Activated T-helper 1 cell treated with anti-CD3 and anti-CD28 coated beads, Interleukin-12 subunit alpha, Interleukin-12 subunit beta, Interleukin-2, Interleukin-4 antibody, amounts not matched to agents 30 ng/mL and 10 ng/mL and 1 ng/mL, durations not matched to agents 14 hours and 24 hours and 36 hours (primary cell): ENCODE results near the gene CDH13. TPM values are rescaled to one million over a fixed set of nuclear protein-coding genes. Genes with fewer than 3 reads are reported as not detected.

Experiments used
- DNase-seq: peaks from one replicate; pipeline ENCODE4 v3.0.0; 2021; ENCODE audit warnings: low spot score
- H3K27ac Mint-ChIP-seq: one replicate; pipeline ENCODE4 v1.8.0; 2021; ENCODE audit warnings: mild to moderate bottlenecking, mixed read lengths
- H3K27me3 Mint-ChIP-seq: one replicate; pipeline ENCODE4 v1.8.0; 2022; ENCODE audit warnings: mild to moderate bottlenecking, moderate library complexity, mixed read lengths; ENCODE audit not compliant: insufficient read depth
- H3K36me3 Mint-ChIP-seq: one replicate; pipeline ENCODE4 v1.8.0; 2021; ENCODE audit warnings: low read depth, mixed read lengths
- H3K4me1 Mint-ChIP-seq: one replicate; pipeline ENCODE4 v1.8.0; 2021; ENCODE audit warnings: low read depth, mixed read lengths
- H3K4me3 Mint-ChIP-seq: one replicate; pipeline ENCODE4 v1.8.0; 2021; ENCODE audit warnings: mild to moderate bottlenecking, moderate library complexity, mixed read lengths
- H3K9me3 Mint-ChIP-seq: one replicate; pipeline ENCODE4 v1.8.0; 2021; ENCODE audit warnings: mixed read lengths
- intact Hi-C: fragments of 100-400 bp; cut with micrococcal nuclease; formaldehyde crosslinking; loops from one replicate; pipeline ENCODE4 v1.15.1; 2024
- total RNA-seq: library from RNA; stranded (reverse); gene quantifications from 2 replicates; pipeline ENCODE4 v1.2.3, GENCODE V29; 2022

Gene CDH13
- total RNA-seq, 1 donor from 2014 or later: not detected

DNA sequence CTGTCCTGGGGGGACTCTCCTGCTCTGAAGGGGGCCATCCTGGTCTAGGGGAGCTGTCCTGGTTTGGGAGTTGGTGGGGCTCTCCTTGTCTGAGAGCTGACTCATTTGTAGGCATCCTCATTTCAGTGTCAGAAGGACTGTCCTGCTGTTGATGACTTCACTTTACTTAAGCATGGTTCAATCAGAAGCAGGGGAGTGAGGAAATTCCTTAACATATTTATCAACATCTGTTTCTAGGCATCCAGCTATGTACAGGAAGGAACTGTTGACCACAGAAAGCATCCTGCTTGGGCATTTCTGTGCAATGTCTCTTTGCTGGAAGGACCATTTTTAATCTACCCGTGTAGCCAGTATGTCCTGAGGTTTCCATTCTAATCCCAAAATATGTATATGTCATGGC is 678.3 kb downstream of the CDH13 start:
- Mint-ChIP-seq H3K36me3 (no peaks in the 10 kb centered on the region), H3K27me3 (no peaks in the 10 kb centered on the region), H3K9me3 (no peaks in the 10 kb centered on the region), H3K4me1 (no peaks in the 10 kb centered on the region), H3K27ac (no peak overlapping the region), H3K4me3 (no peak overlapping the region)
- intact Hi-C loops: no loop called here
- no peak for DNase-seq

DNA sequence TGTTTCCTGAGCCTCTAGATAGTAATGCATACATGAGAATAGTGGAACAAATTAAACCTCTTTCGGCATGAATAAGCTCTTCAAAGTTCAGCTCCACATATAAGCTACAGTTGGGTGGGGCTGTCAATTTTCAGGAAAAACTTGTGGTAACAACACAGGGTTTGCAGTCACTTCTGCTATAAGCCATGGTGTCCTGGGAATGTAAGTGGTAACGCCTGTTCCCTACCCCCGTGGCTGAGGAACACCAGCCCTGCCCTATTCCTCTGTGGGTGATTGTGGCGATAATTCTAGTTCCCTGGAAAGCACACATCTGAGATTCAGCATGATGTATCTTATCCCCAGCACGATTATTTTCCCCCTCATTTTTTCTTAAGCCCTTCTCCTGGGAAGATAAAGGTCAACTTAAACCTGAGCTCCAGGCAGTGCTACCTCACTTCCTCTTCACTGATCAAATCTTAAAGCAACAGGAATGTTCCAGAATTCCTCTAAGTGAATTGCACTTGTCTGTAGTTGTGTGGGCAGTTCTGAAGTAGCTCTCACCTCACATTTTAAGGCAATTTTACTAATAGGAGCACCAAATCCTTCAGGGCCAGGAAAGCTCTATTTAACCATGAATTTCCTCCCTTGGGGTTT is 680.3 kb downstream of the CDH13 start:
- no peaks in the 10 kb centered on the region for H3K27me3 Mint-ChIP-seq
- no peaks in the 10 kb centered on the region for H3K9me3 Mint-ChIP-seq
- no peaks in the 10 kb centered on the region for H3K4me1 Mint-ChIP-seq
- H3K27ac Mint-ChIP-seq: no peak overlapping the region
- H3K4me3 Mint-ChIP-seq: no peak overlapping the region
- H3K36me3 Mint-ChIP-seq: no peaks in the 10 kb centered on the region
- intact Hi-C loops: no loop called here
- no peak for DNase-seq

- intact Hi-C loops: no loop called here
- H3K4me3 Mint-ChIP-seq: no peak overlapping the region
- no peak overlapping the region for H3K27ac Mint-ChIP-seq
- DNase-seq: no peak
- no peaks in the 10 kb centered on the region for H3K27me3 Mint-ChIP-seq
- no peaks in the 10 kb centered on the region for H3K4me1 Mint-ChIP-seq
- H3K9me3 Mint-ChIP-seq: no peaks in the 10 kb centered on the region
- no peaks in the 10 kb centered on the region for H3K36me3 Mint-ChIP-seq
These were observed 680.8 kb downstream of the CDH13 start for GRCh38 chr16:83307594-83307992.

GRCh38 chr16:83308414-83308813 is 681.6 kb downstream of the CDH13 start:
- no peaks in the 10 kb centered on the region for H3K4me1 Mint-ChIP-seq

DNA sequence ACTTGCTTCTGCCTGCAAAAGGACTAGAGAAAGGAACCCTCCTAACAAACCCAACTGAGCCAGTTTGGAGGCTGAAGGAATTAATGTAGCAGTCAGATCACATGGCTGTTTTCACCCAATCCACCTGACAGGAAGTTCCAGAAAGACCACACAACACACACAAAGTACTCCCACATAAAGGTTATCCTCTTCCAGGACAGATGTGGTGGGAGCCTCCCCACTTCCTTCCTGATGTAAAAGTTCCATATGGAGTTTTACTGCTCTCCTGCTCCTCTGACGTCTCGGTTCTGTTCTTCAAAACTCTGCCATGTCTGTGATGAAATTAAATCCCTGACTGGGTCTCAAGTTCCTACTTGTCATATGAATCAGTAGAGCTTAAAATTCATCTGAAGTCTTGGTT is 684.0 kb downstream of the CDH13 start:
- Mint-ChIP-seq H3K4me3 (no peak overlapping the region), H3K9me3 (no peaks in the 10 kb centered on the region), H3K4me1 (no peaks in the 10 kb centered on the region), H3K27ac (no peak overlapping the region), H3K36me3 (no peaks in the 10 kb centered on the region), H3K27me3 (no peaks in the 10 kb centered on the region)
- DNase-seq: no peak
- intact Hi-C loops: no loop called here

More at GRCh38 chr16:83308414-83308813, 681.6 kb downstream of the CDH13 start:
- Mint-ChIP-seq H3K27ac (no peak overlapping the region), H3K27me3 (no peaks in the 10 kb centered on the region), H3K4me3 (no peak overlapping the region), H3K9me3 (no peaks in the 10 kb centered on the region), H3K36me3 (no peaks in the 10 kb centered on the region)
- DNase-seq: no peak
- intact Hi-C loops: no loop called here

GRCh38 chr16:83312015-83312717 is 685.4 kb downstream of the CDH13 start:
- Mint-ChIP-seq H3K9me3 (no peaks in the 10 kb centered on the region), H3K4me3 (no peak overlapping the region), H3K36me3 (no peaks in the 10 kb centered on the region), H3K27ac (no peak overlapping the region), H3K4me1 (no peaks in the 10 kb centered on the region), H3K27me3 (no peaks in the 10 kb centered on the region)
- DNase-seq: no peak
- intact Hi-C loops: no loop called here

GRCh38 chr16:83312718-83313245 is 686.0 kb downstream of the CDH13 start:
- Mint-ChIP-seq H3K27me3 (no peaks in the 10 kb centered on the region), H3K9me3 (no peaks in the 10 kb centered on the region), H3K27ac (no peak overlapping the region), H3K4me3 (no peak overlapping the region), H3K36me3 (no peaks in the 10 kb centered on the region), H3K4me1 (no peaks in the 10 kb centered on the region)
- intact Hi-C loops: no loop called here
- DNase-seq: no peak

DNA sequence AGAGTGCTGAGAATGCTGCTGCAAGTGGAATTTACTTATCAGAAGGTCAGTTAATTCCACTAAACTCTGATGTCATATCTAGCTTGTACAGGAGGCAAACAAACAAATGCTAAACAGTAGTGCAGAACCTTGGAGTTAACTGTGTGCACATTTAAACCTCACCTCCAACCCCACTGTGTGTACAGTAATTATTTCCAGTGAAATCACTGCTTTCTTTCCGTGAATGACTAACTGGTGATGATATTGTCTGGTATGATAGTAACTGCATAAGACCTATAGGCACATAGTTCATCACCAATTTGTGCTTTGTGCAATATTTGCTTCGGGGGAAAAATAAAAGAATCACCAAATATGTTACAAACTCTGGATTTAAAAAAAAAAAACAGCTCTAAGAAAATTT is 688.5 kb downstream of the CDH13 start:
- intact Hi-C loops: no loop called here
- Mint-ChIP-seq H3K27me3 (no peaks in the 10 kb centered on the region), H3K4me3 (no peak overlapping the region), H3K27ac (no peak overlapping the region), H3K9me3 (no peaks in the 10 kb centered on the region), H3K4me1 (no peaks in the 10 kb centered on the region), H3K36me3 (no peaks in the 10 kb centered on the region)
- DNase-seq: no peak

DNA sequence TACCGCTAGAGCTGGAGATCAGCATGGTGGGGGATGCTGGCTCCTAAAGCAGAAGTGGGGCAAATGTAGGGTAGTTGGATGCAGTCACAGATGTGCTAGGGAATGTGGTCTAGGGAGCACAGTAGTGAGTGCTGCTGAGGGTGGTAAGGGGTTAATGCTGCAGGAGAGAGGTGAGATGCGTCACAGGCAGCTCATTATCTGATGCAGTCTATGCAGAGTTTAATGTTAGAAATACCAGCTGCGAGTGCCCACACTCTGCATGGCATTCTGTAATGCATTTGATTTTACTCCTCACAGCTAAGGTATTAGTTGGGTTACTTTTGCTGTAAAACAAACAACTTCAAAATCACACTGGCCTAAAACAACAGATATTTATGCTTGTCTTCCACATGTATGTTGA is 689.7 kb downstream of the CDH13 start:
- H3K36me3 Mint-ChIP-seq: no peaks in the 10 kb centered on the region
- H3K9me3 Mint-ChIP-seq: no peaks in the 10 kb centered on the region
- H3K27me3 Mint-ChIP-seq: no peaks in the 10 kb centered on the region
- H3K27ac Mint-ChIP-seq: no peak overlapping the region
- intact Hi-C loops: no loop called here
- no peak for DNase-seq
- H3K4me1 Mint-ChIP-seq: no peaks in the 10 kb centered on the region
- H3K4me3 Mint-ChIP-seq: no peak overlapping the region

GRCh38 chr16:83318390-83318789 is 691.6 kb downstream of the CDH13 start:
- Mint-ChIP-seq H3K36me3 (no peaks in the 10 kb centered on the region), H3K27me3 (no peaks in the 10 kb centered on the region), H3K4me1 (no peaks in the 10 kb centered on the region), H3K27ac (no peak overlapping the region), H3K9me3 (no peaks in the 10 kb centered on the region), H3K4me3 (no peak overlapping the region)
- no peak for DNase-seq
- intact Hi-C loops: no loop called here

- no peak overlapping the region for H3K27ac Mint-ChIP-seq
- intact Hi-C loops: no loop called here
- no peak for DNase-seq
- no peaks in the 10 kb centered on the region for H3K36me3 Mint-ChIP-seq
- no peaks in the 10 kb centered on the region for H3K4me1 Mint-ChIP-seq
- H3K27me3 Mint-ChIP-seq: no peaks in the 10 kb centered on the region
- no peaks in the 10 kb centered on the region for H3K9me3 Mint-ChIP-seq
- no peak overlapping the region for H3K4me3 Mint-ChIP-seq
These were observed 702.2 kb downstream of the CDH13 start for GRCh38 chr16:83328936-83329335.

DNA sequence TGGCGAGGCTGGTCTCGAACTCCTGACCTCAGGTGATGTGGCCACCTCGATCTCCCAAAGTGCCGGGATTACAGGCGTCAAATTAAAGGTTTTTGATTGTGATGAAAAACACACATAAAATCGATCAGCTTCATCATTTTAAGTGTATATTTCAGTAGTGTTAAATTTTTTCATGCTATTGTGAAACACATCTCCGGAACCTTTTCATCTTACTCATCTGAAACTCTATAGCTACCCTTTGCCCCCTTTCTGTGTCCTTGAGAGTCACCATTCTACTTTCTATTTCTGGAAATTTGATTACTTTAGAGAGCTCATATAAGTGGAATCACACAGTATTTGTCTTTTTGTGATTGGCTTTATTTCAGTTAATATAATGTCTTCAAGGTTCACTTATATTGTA is 702.7 kb downstream of the CDH13 start:
- H3K27me3 Mint-ChIP-seq: no peaks in the 10 kb centered on the region
- no peaks in the 10 kb centered on the region for H3K9me3 Mint-ChIP-seq
- no peak overlapping the region for H3K27ac Mint-ChIP-seq
- no peaks in the 10 kb centered on the region for H3K4me1 Mint-ChIP-seq
- H3K4me3 Mint-ChIP-seq: no peak overlapping the region
- intact Hi-C loops: no loop called here
- no peaks in the 10 kb centered on the region for H3K36me3 Mint-ChIP-seq
- no peak for DNase-seq

GRCh38 chr16:83330251-83330650 is 703.5 kb downstream of the CDH13 start:
- H3K4me1 Mint-ChIP-seq: no peaks in the 10 kb centered on the region
- H3K36me3 Mint-ChIP-seq: no peaks in the 10 kb centered on the region
- no peaks in the 10 kb centered on the region for H3K27me3 Mint-ChIP-seq
- intact Hi-C loops: no loop called here
- no peak overlapping the region for H3K4me3 Mint-ChIP-seq
- no peak for DNase-seq
- H3K9me3 Mint-ChIP-seq: no peaks in the 10 kb centered on the region
- no peak overlapping the region for H3K27ac Mint-ChIP-seq
